Endodermal cell (in vitro differentiated cells): Measurements from ENCODE around the gene KAZN. TPM values are rescaled to one million over a fixed set of nuclear protein-coding genes. Genes with fewer than 3 reads are reported as not detected.

Source experiments
- DNase-seq: peaks from one replicate; pipeline ENCODE4 v3.0.0-alpha.2; 2017
- H3K27ac ChIP-seq: 2 replicates; pipeline ENCODE4 v1.5.1; 2013; ENCODE audit warnings: mild to moderate bottlenecking, low read depth, low read length, moderate library complexity
- H3K27me3 ChIP-seq: 2 replicates; pipeline ENCODE4 v1.6.1; 2013; ENCODE audit warnings: mild to moderate bottlenecking, low read length, moderate library complexity; ENCODE audit not compliant: insufficient read depth, control insufficient read depth, poor library complexity, severe bottlenecking
- H3K36me3 ChIP-seq: 2 replicates; pipeline ENCODE4 v1.7.0; 2013; ENCODE audit warnings: mild to moderate bottlenecking, low read length, moderate library complexity; ENCODE audit not compliant: control insufficient read depth, insufficient read depth
- H3K4me1 ChIP-seq: one replicate; pipeline ENCODE4 v1.7.0; 2013; ENCODE audit warnings: low read length; ENCODE audit not compliant: control insufficient read depth, insufficient read depth
- H3K4me3 ChIP-seq: 2 replicates; pipeline ENCODE4 v1.5.1; 2013; ENCODE audit warnings: mild to moderate bottlenecking, low read length, moderate library complexity
- H3K9ac ChIP-seq: 2 replicates; pipeline ENCODE4 v1.6.1; 2013; ENCODE audit warnings: mild to moderate bottlenecking, low read length, moderate library complexity; ENCODE audit not compliant: poor library complexity, severe bottlenecking; ENCODE audit errors: extremely low read depth
- H3K9me3 ChIP-seq: 2 replicates; pipeline ENCODE4 v1.6.1; 2013; ENCODE audit warnings: mild to moderate bottlenecking, low read length, moderate library complexity; ENCODE audit not compliant: control insufficient read depth
- H3K27ac Mint-ChIP-seq: 2 replicates; pipeline ENCODE4 v1.8.0; 2020; ENCODE audit warnings: mixed read lengths
- H3K27me3 Mint-ChIP-seq: 2 replicates; pipeline ENCODE4 v1.8.0; 2021; ENCODE audit warnings: mild to moderate bottlenecking, mixed read lengths; ENCODE audit not compliant: insufficient read depth
- H3K36me3 Mint-ChIP-seq: 2 replicates; pipeline ENCODE4 v1.8.0; 2020; ENCODE audit warnings: low read depth, mixed read lengths
- H3K4me1 Mint-ChIP-seq: 2 replicates; pipeline ENCODE4 v1.8.0; 2020; ENCODE audit warnings: mixed read lengths
- H3K4me3 Mint-ChIP-seq: 2 replicates; pipeline ENCODE4 v1.8.0; 2020; ENCODE audit warnings: mild to moderate bottlenecking, moderate library complexity, mixed read lengths
- H3K9me3 Mint-ChIP-seq: 2 replicates; pipeline ENCODE4 v1.8.0; 2020; ENCODE audit warnings: mild to moderate bottlenecking, mixed read lengths
- WGBS, 2 experiments: methylation state at CpG; one replicate each; pipeline versions ENCODE4 v1.1.5 to v1.1.7; 2013; ENCODE audit warnings: missing lambda C conversion rate in 2 of 2, mixed read lengths in 1 of 2; ENCODE audit not compliant: insufficient coverage in 1 of 2, insufficient read length in 1 of 2; 5-methylcytosine and 5-hydroxymethylcytosine counted together
- total RNA-seq, 2 donors: library from RNA; stranded (reverse); fragmentation: NEBNext Ultra II Directional in 1 of 2; extraction: Animal tissue kit (Norgen Biotek cat#: 25700) in 1 of 2; gene quantifications; 2 replicates in 1 of 2; 3 replicates in 1 of 2; pipeline ENCODE4 v1.2.1, GENCODE V29; 2021
- TF ChIP-seq, protein P1 (sequence below): fragments of 200-600 bp; sonication (generic); conservative IDR thresholded peaks from 2 replicates; pipeline ENCODE4 v1.5.0; 2021; ENCODE audit warnings: antibody characterized with exemption, mild to moderate bottlenecking

The KAZN gene
- total RNA-seq, 2 donors from 2014 or later = 12.4 to 13.9 TPM

DNA sequence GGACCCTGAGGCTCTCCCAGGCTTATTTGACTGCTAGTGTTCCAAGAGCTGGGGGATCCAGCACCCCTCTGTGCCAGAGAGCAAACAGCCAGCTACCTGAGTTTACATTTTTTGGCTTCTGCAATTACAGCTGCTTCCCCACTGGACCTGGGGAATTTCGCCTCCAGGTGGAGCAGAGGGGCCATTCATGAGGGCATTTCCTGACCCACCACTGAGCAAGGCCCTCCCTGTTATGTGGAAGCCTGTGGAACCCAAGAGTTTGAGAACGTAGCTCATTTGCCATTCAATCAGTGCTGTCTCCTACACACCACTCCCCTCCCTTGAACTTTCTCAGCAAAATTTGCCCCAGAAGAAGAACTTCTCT, 512.4 kb downstream of the KAZN start:
- Histone ChIP-seq H3K9ac (no peak overlapping the region), H3K27ac (no peak overlapping the region), H3K27me3 (no peaks in the 10 kb centered on the region), H3K9me3 (no peaks in the 10 kb centered on the region), H3K4me3 (no peak overlapping the region), H3K36me3 (no peaks in the 10 kb centered on the region), H3K4me1 (no peaks in the 10 kb centered on the region)
- no peaks in the 10 kb centered on the region for H3K36me3 Mint-ChIP-seq
- H3K27ac Mint-ChIP-seq = no peak overlapping the region
- WGBS, 2 experiments = 68 to 71% methylated on average over 1 to 2 of the region's 2 CpGs
- TF ChIP-seq, protein P1, sequence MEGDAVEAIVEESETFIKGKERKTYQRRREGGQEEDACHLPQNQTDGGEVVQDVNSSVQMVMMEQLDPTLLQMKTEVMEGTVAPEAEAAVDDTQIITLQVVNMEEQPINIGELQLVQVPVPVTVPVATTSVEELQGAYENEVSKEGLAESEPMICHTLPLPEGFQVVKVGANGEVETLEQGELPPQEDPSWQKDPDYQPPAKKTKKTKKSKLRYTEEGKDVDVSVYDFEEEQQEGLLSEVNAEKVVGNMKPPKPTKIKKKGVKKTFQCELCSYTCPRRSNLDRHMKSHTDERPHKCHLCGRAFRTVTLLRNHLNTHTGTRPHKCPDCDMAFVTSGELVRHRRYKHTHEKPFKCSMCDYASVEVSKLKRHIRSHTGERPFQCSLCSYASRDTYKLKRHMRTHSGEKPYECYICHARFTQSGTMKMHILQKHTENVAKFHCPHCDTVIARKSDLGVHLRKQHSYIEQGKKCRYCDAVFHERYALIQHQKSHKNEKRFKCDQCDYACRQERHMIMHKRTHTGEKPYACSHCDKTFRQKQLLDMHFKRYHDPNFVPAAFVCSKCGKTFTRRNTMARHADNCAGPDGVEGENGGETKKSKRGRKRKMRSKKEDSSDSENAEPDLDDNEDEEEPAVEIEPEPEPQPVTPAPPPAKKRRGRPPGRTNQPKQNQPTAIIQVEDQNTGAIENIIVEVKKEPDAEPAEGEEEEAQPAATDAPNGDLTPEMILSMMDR = peak; percentile 75
- H3K27me3 Mint-ChIP-seq = peaks cover 2% of the 10 kb centered on the region
- DNase-seq = peak; percentile 83
- no peak overlapping the region for H3K4me3 Mint-ChIP-seq
- H3K9me3 Mint-ChIP-seq = no peaks in the 10 kb centered on the region
- H3K4me1 Mint-ChIP-seq = peaks cover 20% of the 10 kb centered on the region

DNA sequence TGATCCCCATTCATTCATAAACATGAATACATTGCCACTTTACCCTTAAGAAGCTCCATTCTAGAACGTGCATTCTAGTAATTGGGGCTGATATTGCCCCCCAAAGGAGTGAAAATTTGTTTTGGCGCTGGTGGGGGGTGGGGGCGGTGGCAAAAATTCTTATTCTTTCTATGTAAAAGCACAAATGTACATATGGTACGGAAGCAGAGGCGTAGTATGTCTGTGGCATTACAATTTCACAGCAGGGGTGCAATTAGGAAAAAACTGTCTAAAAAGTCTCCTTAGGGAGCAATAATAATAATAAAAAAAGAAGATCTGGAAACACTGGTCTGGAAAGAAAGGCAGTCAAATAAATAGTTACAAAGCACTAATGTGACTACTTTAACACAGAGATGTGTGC, 514.7 kb downstream of the KAZN start:
- DNase-seq = no peak
- no peak overlapping the region for H3K4me3 Mint-ChIP-seq
- Histone ChIP-seq H3K27me3 (no peaks in the 10 kb centered on the region), H3K4me3 (no peak overlapping the region), H3K4me1 (no peaks in the 10 kb centered on the region), H3K9me3 (no peaks in the 10 kb centered on the region), H3K9ac (no peak overlapping the region), H3K36me3 (no peaks in the 10 kb centered on the region), H3K27ac (no peak overlapping the region)
- H3K4me1 Mint-ChIP-seq = peaks cover 15% of the 10 kb centered on the region
- H3K27me3 Mint-ChIP-seq = no peaks in the 10 kb centered on the region
- 93 to 100% methylated on average over 2 to 5 of the region's 5 CpGs for WGBS, 2 experiments
- no peak overlapping the region for H3K27ac Mint-ChIP-seq
- TF ChIP-seq, protein P1 = no peak
- H3K9me3 Mint-ChIP-seq = no peaks in the 10 kb centered on the region
- H3K36me3 Mint-ChIP-seq = no peaks in the 10 kb centered on the region

DNA sequence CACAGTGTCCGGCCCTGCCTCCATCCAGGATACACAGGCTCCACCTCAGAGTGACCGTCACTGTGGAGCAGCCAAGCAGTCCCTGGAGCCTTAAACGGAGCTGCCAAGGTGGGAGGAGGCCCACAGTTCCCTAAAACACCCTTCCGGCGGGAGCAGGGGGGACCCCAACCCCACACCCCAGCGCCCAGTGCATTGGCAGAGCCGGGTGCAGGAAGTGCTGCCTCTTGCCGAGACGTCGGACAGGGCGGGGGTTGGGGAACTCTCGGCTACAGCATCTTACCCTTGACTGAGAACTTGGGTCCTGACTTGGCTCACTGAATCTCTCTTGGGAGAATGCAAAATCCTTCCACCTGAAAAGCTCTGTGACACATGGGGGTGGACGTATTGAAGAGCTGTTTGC, 516.4 kb downstream of the KAZN start:
- no peak overlapping the region for H3K27ac ChIP-seq
- Mint-ChIP-seq H3K4me3 (no peak overlapping the region), H3K27ac (no peak overlapping the region), H3K27me3 (no peaks in the 10 kb centered on the region), H3K9me3 (no peaks in the 10 kb centered on the region), H3K36me3 (no peaks in the 10 kb centered on the region), H3K4me1 (peaks cover 10% of the 10 kb centered on the region)
- no peaks in the 10 kb centered on the region for H3K4me1 ChIP-seq
- no peaks in the 10 kb centered on the region for H3K9me3 ChIP-seq
- H3K36me3 ChIP-seq = no peaks in the 10 kb centered on the region
- TF ChIP-seq, protein P1 = no peak
- no peaks in the 10 kb centered on the region for H3K27me3 ChIP-seq
- 92 to 94% methylated on average over 13 of the region's 13 CpGs for WGBS, 2 experiments
- H3K4me3 ChIP-seq = no peak overlapping the region
- H3K9ac ChIP-seq = no peak overlapping the region
- no peak for DNase-seq
